Effector CD8-positive, alpha-beta T cell (primary cell): ENCODE data around the gene ADAMTS2.
"Not testable (repeated sequence)": the region's sequence is repeated elsewhere in the genome, so short reads cannot be mapped to it uniquely, and the experiment has no call there.

Source experiments
- DNase-seq: peaks from one replicate; lab custom pipeline; 2025; lab: John Stamatoyannopoulos, UW

The ADAMTS2 gene

GRCh38 chr5:179111267-179112207 is 233.7 kb downstream of the ADAMTS2 start:
- no peak for DNase-seq

DNA sequence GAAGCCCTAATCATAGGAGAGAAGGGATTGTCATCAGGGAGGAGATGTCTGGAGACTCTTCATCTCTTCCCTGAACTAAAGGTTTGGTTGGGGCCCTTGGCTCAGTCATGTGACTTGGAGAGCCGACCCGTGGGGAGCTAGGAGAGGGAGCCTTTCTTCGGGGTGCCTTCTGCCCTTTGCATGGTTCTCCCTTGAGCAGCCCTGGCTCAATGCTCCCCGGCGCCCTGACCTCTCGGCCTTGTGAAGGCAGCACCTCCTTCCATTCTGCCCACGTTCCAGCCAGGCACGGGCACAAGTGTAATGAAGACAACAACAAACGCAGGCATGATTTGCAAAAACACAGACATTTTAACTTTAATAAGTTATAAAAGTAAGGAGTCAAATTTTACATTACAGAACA is 234.7 kb downstream of the ADAMTS2 start:
- no peak for DNase-seq

GRCh38 chr5:179101282-179101681 is 244.0 kb downstream of the ADAMTS2 start:
- DNase-seq, result not testable (repeated sequence)

GRCh38 chr5:179089502-179089901 is 255.8 kb downstream of the ADAMTS2 start:
- DNase-seq, result no peak

DNA sequence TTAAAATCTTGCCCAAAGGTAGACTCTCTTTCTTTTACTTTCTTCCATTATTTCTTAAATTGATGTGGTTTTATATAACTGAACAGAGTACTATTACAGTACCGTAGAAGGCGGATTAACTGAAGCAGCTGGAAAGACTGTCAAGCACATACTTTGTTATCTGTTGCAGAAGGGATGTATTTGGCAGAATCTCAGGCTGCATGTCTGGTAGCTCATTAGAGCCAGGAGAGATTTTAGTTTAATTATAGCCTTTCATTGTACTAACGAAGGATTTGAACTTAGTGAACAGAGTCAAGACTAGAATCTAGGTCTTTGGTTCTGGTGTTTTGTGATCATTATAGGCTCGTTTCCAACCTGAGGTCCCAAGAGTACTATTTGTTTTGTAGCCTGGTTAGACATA is 264.5 kb downstream of the ADAMTS2 start:
- DNase-seq, result no peak

- no peak for DNase-seq
Measured at GRCh38 chr5:179079165-179079987, 265.9 kb downstream of the ADAMTS2 start.

DNA sequence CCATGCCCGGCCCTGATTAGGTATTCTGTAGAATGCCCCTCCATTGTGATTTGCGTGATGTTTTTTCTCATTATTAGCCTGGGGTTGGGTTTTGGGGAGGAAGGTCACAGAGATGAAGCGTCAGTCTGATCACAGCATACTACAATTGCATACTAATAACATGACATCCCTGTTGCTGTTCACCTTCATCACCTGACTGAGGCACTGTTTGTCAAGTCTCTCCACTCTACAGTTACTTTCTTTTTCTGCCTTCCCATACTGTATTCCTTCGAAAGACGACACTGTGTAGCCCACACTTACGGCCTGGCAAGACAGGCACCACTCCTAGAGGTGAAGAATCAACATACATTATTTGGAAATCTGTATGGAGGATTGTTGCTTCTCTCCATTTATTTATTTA is 279.6 kb downstream of the ADAMTS2 start:
- DNase-seq, result no peak

DNA sequence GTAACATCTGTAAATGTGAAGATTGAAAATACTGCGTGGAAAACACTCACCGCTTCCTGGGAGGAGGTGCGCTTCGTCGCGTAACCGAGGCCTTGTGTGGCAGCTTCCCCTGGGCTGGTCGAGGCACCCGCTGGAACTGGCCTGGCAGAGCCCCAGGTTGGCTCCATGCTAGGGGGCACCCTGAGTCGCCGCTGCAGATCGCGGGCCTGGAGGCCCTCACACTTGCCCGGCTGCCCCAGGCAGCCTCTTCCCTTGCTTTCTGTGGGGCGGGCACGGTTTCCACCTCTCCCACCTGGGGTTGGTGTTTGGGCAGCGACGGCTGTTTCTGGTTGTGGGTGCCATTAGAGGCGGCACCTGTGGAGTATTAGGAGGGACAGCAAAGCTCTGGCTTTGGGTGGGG is 284.2 kb downstream of the ADAMTS2 start:
- no peak for DNase-seq
